ENCODE data around the gene MYCT1.
"Not testable (repeated sequence)": the region's sequence is repeated elsewhere in the genome, so short reads cannot be mapped to it uniquely, and the experiment has no call there.

Gene MYCT1

GRCh38 chr6:152697634-152698033 lies at the start of gene MYCT1:
MYCT1 (plus strand) TSS chr6:152697897; CDS start chr6:152697903, 6 bp downstream.
- no peak for DNase-seq (ENCODE audit: low spot score)

DNA sequence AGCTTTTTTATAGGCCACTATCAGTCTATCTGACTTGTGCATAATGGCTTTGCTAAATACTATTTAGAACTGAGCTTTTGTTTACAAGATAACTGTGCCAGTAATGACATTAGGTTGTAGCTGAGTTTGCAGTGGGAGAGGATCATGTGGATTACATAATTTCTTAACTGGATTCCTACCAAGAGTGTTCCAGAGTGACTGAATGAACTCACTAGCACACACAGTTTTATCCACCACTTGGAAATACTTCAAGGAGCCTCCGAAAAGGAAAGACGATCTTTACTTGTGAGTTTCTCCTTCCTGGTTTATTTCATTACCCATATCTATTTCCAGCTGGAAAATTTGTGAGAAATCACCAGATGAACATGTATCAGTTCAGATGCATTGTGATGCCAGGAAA lies 49.6 kb upstream of the MYCT1 start:
- no peak for DNase-seq (ENCODE audit: low spot score)

DNA sequence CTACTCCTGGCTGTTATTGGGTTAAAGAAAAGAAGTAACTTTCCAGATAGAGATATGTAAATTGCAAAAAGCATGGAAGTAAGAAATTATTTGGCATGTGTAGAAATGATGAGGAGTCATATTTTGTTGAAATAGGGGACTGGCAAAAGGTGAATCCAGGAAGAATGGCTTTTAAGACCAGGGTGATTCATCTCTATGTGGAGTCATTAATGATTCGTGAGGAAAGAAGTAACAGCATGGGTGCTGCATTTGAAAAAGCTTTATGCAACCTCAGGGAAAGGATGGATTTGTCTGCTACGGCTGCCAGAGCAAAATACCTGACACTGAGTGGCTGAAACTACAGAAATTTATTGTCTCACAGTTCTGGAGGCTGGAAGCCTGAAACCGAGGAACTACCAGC lies 45.7 kb upstream of the MYCT1 start:
- no peak for DNase-seq (ENCODE audit: low spot score)

DNA sequence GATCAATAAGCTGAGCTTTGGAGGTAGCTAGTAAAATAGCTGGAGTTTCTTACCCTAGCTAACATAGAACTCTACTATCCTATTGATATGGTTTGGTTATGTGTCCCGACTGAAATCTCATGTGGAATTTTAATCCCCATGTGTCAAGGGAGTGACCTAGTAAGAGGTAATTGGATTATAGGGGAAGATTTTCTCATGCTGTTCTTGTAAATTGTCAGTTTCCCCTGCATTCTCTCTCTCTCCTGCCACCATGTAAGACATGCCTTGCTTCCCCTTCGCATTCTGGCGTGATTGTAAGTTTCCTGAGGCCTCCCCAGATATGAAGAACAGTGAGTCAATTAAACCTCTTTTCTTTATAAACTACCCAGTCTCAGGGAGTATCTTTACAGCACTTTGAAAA lies 35.9 kb upstream of the MYCT1 start:
- DNase-seq (ENCODE audit: low spot score) = no peak

DNA sequence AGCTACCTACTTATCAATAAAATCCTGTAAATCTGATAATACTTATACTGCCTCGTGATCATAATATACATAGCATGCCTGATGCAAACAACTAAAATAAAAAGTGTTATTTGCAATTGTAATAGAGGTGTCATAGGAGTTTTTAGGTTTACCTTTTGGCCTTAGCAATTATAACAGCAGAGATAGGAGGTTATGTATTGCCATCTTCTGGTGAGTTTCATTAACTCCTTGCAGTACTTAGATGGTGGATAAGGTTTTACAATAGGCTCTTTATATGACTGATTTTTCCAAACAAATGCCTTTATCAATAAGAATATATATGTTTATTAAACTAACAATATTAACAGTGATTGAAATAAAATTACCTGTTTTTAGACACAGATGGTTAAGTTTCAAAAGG lies 27.8 kb upstream of the MYCT1 start:
- no peak for DNase-seq (ENCODE audit: low spot score)

GRCh38 chr6:152671171-152671570 lies 26.5 kb upstream of the MYCT1 start:
- DNase-seq (ENCODE audit: low spot score) = no peak

- no peak for DNase-seq (ENCODE audit: low spot score)
Measured at GRCh38 chr6:152673236-152673635, 24.5 kb upstream of the MYCT1 start.

DNA sequence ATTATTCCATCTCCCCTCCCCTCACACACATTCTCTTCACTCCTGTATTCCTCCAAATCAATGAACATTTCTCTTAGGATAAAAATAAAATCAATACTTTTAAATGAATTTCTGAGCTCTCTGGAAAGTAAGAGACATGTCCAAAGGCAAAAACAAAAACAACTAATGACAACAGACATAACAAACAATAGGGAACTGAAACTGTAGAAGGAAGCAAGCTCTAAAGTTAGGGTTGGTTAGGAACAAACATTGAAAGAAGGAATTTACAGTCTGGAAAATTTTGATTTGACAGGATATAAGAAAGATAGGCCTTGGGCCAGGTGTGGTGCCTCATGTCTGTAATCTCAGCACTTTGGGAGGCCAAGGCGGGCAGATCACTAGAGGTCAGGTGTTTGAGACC lies 17.5 kb upstream of the MYCT1 start:
- no peak for DNase-seq (ENCODE audit: low spot score)

GRCh38 chr6:152680879-152681517 lies 16.7 kb upstream of the MYCT1 start:
- DNase-seq (ENCODE audit: low spot score) = no peak

DNA sequence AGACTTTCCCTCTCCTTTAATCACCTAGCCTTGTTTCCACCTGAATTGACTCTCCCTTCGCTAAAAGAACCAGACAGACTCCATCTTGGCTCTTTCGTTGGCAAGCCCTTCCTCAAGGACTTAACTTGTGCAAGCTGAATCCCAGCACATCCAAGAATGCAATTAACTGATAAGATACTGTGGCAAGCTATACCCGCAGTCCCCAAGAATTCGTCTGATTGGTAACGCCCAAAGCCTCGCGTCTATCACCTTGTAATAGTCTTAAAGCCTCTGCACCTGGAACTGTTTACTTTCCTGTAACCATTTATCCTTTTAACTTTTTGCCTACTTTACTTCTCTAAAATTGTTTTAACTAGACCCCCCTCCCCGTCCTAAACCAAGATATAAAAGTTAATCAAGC lies 15.6 kb upstream of the MYCT1 start:
- DNase-seq (ENCODE audit: low spot score) = no peak

- DNase-seq (ENCODE audit: low spot score) = not testable (repeated sequence)
Measured at GRCh38 chr6:152682935-152683334, 14.8 kb upstream of the MYCT1 start.

- DNase-seq (ENCODE audit: low spot score) = no peak
Measured at GRCh38 chr6:152685819-152686218, 11.9 kb upstream of the MYCT1 start.

GRCh38 chr6:152695372-152696045 lies 2.2 kb upstream of the MYCT1 start:
- DNase-seq (ENCODE audit: low spot score) = no peak

- DNase-seq (ENCODE audit: low spot score) = no peak
Measured at GRCh38 chr6:152696522-152696921, 1.2 kb upstream of the MYCT1 start.

GRCh38 chr6:152698692-152699091 lies 995 bp downstream of the MYCT1 start:
- DNase-seq (ENCODE audit: low spot score) = no peak

GRCh38 chr6:152700427-152700826 lies 2.7 kb downstream of the MYCT1 start:
- DNase-seq (ENCODE audit: low spot score) = no peak

GRCh38 chr6:152701081-152701862 lies 3.6 kb downstream of the MYCT1 start:
- DNase-seq (ENCODE audit: low spot score) = no peak

GRCh38 chr6:152701863-152702401 lies 4.2 kb downstream of the MYCT1 start:
- no peak for DNase-seq (ENCODE audit: low spot score)

DNA sequence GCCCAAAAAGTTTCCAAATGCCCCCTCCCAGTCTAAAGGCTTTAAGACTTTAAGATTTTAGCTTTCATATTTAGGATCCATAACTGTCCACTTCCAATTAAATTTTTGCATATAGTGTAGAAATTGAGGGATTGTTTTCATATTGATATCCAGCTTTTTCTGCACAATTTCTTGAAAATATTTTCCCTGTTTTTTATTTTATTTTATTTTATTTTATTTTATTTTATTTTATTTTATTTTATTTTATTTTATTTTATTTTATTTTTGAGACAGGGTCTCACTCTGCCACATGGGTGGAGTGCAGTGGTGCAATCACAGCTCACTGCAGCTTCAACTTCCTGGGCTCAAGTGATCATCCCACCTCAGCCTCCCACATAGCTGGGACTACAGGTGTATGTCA lies 6.1 kb downstream of the MYCT1 start:
- DNase-seq (ENCODE audit: low spot score) = not testable (repeated sequence)

- DNase-seq (ENCODE audit: low spot score) = no peak
Measured at GRCh38 chr6:152705327-152705726, 7.6 kb downstream of the MYCT1 start.

DNA sequence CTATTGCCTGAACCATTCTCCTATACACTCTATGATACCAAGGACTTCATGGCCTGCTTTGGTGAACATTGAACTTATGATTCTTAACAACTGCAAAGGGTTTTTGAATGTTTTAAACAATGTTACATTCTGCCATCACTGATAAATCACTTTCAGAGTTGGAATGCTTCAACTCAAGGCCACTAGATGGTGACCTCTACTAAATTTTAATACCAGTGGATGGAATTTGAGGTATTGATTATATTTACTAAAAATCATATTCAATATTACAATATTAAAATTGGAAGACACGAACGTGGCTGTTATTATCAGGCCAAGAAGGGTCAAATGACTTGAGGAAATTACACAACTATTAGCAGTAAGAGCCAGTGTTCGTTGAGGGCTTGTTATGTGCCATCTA lies 18.6 kb downstream of the MYCT1 start:
- DNase-seq (ENCODE audit: low spot score) = no peak

- DNase-seq (ENCODE audit: low spot score) = no peak
Measured at GRCh38 chr6:152720974-152721373, 23.3 kb downstream of the MYCT1 start.

- no peak for DNase-seq (ENCODE audit: low spot score)
Measured at GRCh38 chr6:152721956-152722355, 24.3 kb downstream of the MYCT1 start.

All from germinal center (tissue), 1 donor.